ENCODE measurements around the gene CLC. TPM values are rescaled to one million over a fixed set of nuclear protein-coding genes. Genes with fewer than 3 reads are reported as not detected.

The CLC gene
- total RNA-seq, 5 donors from 2014 or later (not counting 1 experiment from before 2014, with no cell fraction given), result 0.72 to 2.8 (median 1.4) TPM; not detected in 1

GRCh38 chr19:39705578-39706188 is 32.1 kb downstream of the CLC start:
- H3K4me1 ChIP-seq (ENCODE audit: control insufficient read depth in 1 of 2, extremely low read depth in 1 of 2, insufficient read depth in 2 of 2, low read length in 2 of 2), result peaks cover 0 to 11% of the 10 kb centered on the region in 2 experiments
- peak overlapping the region in 2 of 3 donors; percentile 32 to 41 for H3K4me3 Mint-ChIP-seq
- no peaks in the 10 kb centered on the region for H3K9me3 ChIP-seq
- peak in 2 of 4 experiments; percentile 53 to 68 for ATAC-seq (replicated peaks in 1 of 4)
- no peaks in the 10 kb centered on the region for H3K36me3 Mint-ChIP-seq
- ChIA-PET CTCF (no interaction called here), POLR2A (interaction anchor here in 1 of 2 donors (0.6 kb wide), 1 partner anchor 297 kb away, joined by 8 read pairs; no protein-coding TSS in a partner anchor)
- peak in 17 of 35 experiments; percentile 2 to 34 (median 21) for DNase-seq
- WGBS (ENCODE audit: insufficient coverage), result 0% methylated on average over 1 of the region's 8 CpGs
- peak overlapping the region; percentile 78 to 89 for H3K27ac Mint-ChIP-seq
- no peak overlapping the region for H3K4me3 ChIP-seq (ENCODE audit: control insufficient read depth in 1 of 2, extremely low read depth in 1 of 2, low read length in 1 of 2)
- H3K27me3 ChIP-seq (replicated peaks in 1 of 2; ENCODE audit: control insufficient read depth in 2 of 2, extremely low read depth in 1 of 2, insufficient read depth in 2 of 2, low read length in 1 of 2), result no peaks in the 10 kb centered on the region
- no peaks in the 10 kb centered on the region for H3K36me3 ChIP-seq (ENCODE audit: control insufficient read depth in 2 of 2, extremely low read depth in 1 of 2, insufficient read depth in 1 of 2, low read length in 1 of 2)
- H3K27me3 Mint-ChIP-seq, result peaks cover 3 to 11% of the 10 kb centered on the region in 2 donors
- peak overlapping the region; percentile 31 for H3K27ac ChIP-seq (ENCODE audit: low read length)
- H3K4me1 Mint-ChIP-seq, result peaks cover 34 to 51% (median 38%) of the 10 kb centered on the region in 3 donors
- no peaks in the 10 kb centered on the region for H3K9me3 Mint-ChIP-seq

- H3K27ac Mint-ChIP-seq, result peak within 1 kb of the TSS; percentile 66 to 78
- Histone ChIP-seq H3K27ac (ENCODE audit: low read length) (no peak within 1 kb of the TSS), H3K4me3 (ENCODE audit: control insufficient read depth in 1 of 2, extremely low read depth in 1 of 2, low read length in 1 of 2) (no peak within 1 kb of the TSS), H3K4me1 (ENCODE audit: control insufficient read depth in 1 of 2, extremely low read depth in 1 of 2, insufficient read depth in 2 of 2, low read length in 2 of 2) (peaks cover 0 to 11% of the 10 kb centered on the region in 2 experiments), H3K27me3 (replicated peaks in 1 of 2; ENCODE audit: control insufficient read depth in 2 of 2, extremely low read depth in 1 of 2, insufficient read depth in 2 of 2, low read length in 1 of 2) (no peaks in the 10 kb centered on the region), H3K36me3 (ENCODE audit: control insufficient read depth in 2 of 2, extremely low read depth in 1 of 2, insufficient read depth in 1 of 2, low read length in 1 of 2) (no peaks in the 10 kb centered on the region), H3K9me3 (no peaks in the 10 kb centered on the region)
- peaks cover 3 to 15% of the 10 kb centered on the region in 2 donors for H3K27me3 Mint-ChIP-seq
- ATAC-seq (replicated peaks in 1 of 4), result no peak
- H3K4me1 Mint-ChIP-seq, result peaks cover 29 to 42% (median 30%) of the 10 kb centered on the region in 3 donors
- DNase-seq, result no peak
- ChIA-PET CTCF (interaction anchor here in 1 of 2 donors (0.6 kb wide), 1 partner anchor 153 kb away, joined by 3 read pairs; no protein-coding TSS in a partner anchor), POLR2A (no interaction called here)
- no peaks in the 10 kb centered on the region for H3K9me3 Mint-ChIP-seq
- WGBS (ENCODE audit: insufficient coverage), result 41% methylated on average over 3 of the region's 6 CpGs
- H3K4me3 Mint-ChIP-seq, result peak within 1 kb of the TSS in 1 of 3 donors; percentile 41
- no peaks in the 10 kb centered on the region for H3K36me3 Mint-ChIP-seq
Observed at GRCh38 chr19:39704181-39705044, 33.4 kb downstream of the CLC start, which contains the start of gene LGALS14. Gene LGALS14 (plus strand): TSS chr19:39704481. CDS start chr19:39704529, 48 bp downstream.

- DNase-seq, result no peak
- Mint-ChIP-seq H3K36me3 (no peaks in the 10 kb centered on the region), H3K27ac (no peak overlapping the region), H3K4me3 (no peak overlapping the region), H3K9me3 (no peaks in the 10 kb centered on the region), H3K27me3 (peaks cover 4 to 38% of the 10 kb centered on the region in 2 donors), H3K4me1 (peaks cover 21 to 28% (median 23%) of the 10 kb centered on the region in 3 donors)
- no peaks in the 10 kb centered on the region for H3K9me3 ChIP-seq
- ChIA-PET POLR2A (no interaction called here), CTCF (no interaction called here)
- no peak for ATAC-seq (replicated peaks in 1 of 4)
- H3K27me3 ChIP-seq (replicated peaks in 1 of 2; ENCODE audit: control insufficient read depth in 2 of 2, extremely low read depth in 1 of 2, insufficient read depth in 2 of 2, low read length in 1 of 2), result no peaks in the 10 kb centered on the region
- H3K4me3 ChIP-seq (ENCODE audit: control insufficient read depth in 1 of 2, extremely low read depth in 1 of 2, low read length in 1 of 2), result no peak overlapping the region
- peaks cover 0 to 7% of the 10 kb centered on the region in 2 experiments for H3K4me1 ChIP-seq (ENCODE audit: control insufficient read depth in 1 of 2, extremely low read depth in 1 of 2, insufficient read depth in 2 of 2, low read length in 2 of 2)
- 83% methylated on average over 2 of the region's 5 CpGs for whole genome bisulfite sequencing (ENCODE audit: insufficient coverage)
- no peak overlapping the region for H3K27ac ChIP-seq (ENCODE audit: low read length)
- H3K36me3 ChIP-seq (ENCODE audit: control insufficient read depth in 2 of 2, extremely low read depth in 1 of 2, insufficient read depth in 1 of 2, low read length in 1 of 2), result no peaks in the 10 kb centered on the region
Observed at GRCh38 chr19:39701291-39701690, 36.5 kb downstream of the CLC start.

- Histone ChIP-seq H3K36me3 (ENCODE audit: control insufficient read depth in 2 of 2, extremely low read depth in 1 of 2, insufficient read depth in 1 of 2, low read length in 1 of 2) (no peaks in the 10 kb centered on the region), H3K27ac (ENCODE audit: low read length) (no peak overlapping the region), H3K4me1 (ENCODE audit: control insufficient read depth in 1 of 2, extremely low read depth in 1 of 2, insufficient read depth in 2 of 2, low read length in 2 of 2) (no peaks in the 10 kb centered on the region), H3K4me3 (ENCODE audit: control insufficient read depth in 1 of 2, extremely low read depth in 1 of 2, low read length in 1 of 2) (no peak overlapping the region), H3K27me3 (replicated peaks in 1 of 2; ENCODE audit: control insufficient read depth in 2 of 2, extremely low read depth in 1 of 2, insufficient read depth in 2 of 2, low read length in 1 of 2) (peaks cover 0 to 11% of the 10 kb centered on the region in 2 experiments), H3K9me3 (no peaks in the 10 kb centered on the region)
- DNase-seq (no peak), ATAC-seq (replicated peaks in 1 of 4) (no peak)
- Mint-ChIP-seq H3K9me3 (no peaks in the 10 kb centered on the region), H3K36me3 (no peaks in the 10 kb centered on the region), H3K27me3 (peaks cover 8 to 50% of the 10 kb centered on the region in 2 donors), H3K4me1 (peaks cover 0 to 5% (median 0%) of the 10 kb centered on the region in 3 donors), H3K4me3 (no peak overlapping the region), H3K27ac (no peak overlapping the region)
- CTCF ChIA-PET, result interaction anchor here in 1 of 2 donors (0.6 kb wide), 1 partner anchor 1132 kb away, joined by 3 read pairs; no protein-coding TSS in a partner anchor
- POLR2A ChIA-PET, result no interaction called here
Observed at GRCh38 chr19:39698535-39698934, 39.3 kb downstream of the CLC start.

GRCh38 chr19:39696387-39696786 is 41.4 kb downstream of the CLC start:
- ChIA-PET POLR2A (no interaction called here), CTCF (no interaction called here)
- Histone ChIP-seq H3K9me3 (no peaks in the 10 kb centered on the region), H3K27me3 (replicated peaks in 1 of 2; ENCODE audit: control insufficient read depth in 2 of 2, extremely low read depth in 1 of 2, insufficient read depth in 2 of 2, low read length in 1 of 2) (peaks cover 0 to 16% of the 10 kb centered on the region in 2 experiments), H3K27ac (ENCODE audit: low read length) (no peak overlapping the region), H3K4me1 (ENCODE audit: control insufficient read depth in 1 of 2, extremely low read depth in 1 of 2, insufficient read depth in 2 of 2, low read length in 2 of 2) (no peaks in the 10 kb centered on the region), H3K4me3 (ENCODE audit: control insufficient read depth in 1 of 2, extremely low read depth in 1 of 2, low read length in 1 of 2) (no peak overlapping the region), H3K36me3 (ENCODE audit: control insufficient read depth in 2 of 2, extremely low read depth in 1 of 2, insufficient read depth in 1 of 2, low read length in 1 of 2) (no peaks in the 10 kb centered on the region)
- Mint-ChIP-seq H3K27ac (no peak overlapping the region), H3K4me3 (no peak overlapping the region), H3K27me3 (peaks cover 8 to 48% of the 10 kb centered on the region in 2 donors), H3K9me3 (no peaks in the 10 kb centered on the region), H3K36me3 (no peaks in the 10 kb centered on the region), H3K4me1 (peaks cover 0 to 5% (median 0%) of the 10 kb centered on the region in 3 donors)
- 100% methylated on average over 1 of the region's 2 CpGs for WGBS (ENCODE audit: insufficient coverage)
- DNase-seq, result no peak
- ATAC-seq (replicated peaks in 1 of 4), result no peak

GRCh38 chr19:39695759-39696158 is 42.1 kb downstream of the CLC start:
- ATAC-seq (replicated peaks in 1 of 4), result no peak
- H3K9me3 Mint-ChIP-seq, result no peaks in the 10 kb centered on the region
- Histone ChIP-seq H3K27me3 (replicated peaks in 1 of 2; ENCODE audit: control insufficient read depth in 2 of 2, extremely low read depth in 1 of 2, insufficient read depth in 2 of 2, low read length in 1 of 2) (peaks cover 0 to 16% of the 10 kb centered on the region in 2 experiments), H3K27ac (ENCODE audit: low read length) (no peak overlapping the region), H3K36me3 (ENCODE audit: control insufficient read depth in 2 of 2, extremely low read depth in 1 of 2, insufficient read depth in 1 of 2, low read length in 1 of 2) (no peaks in the 10 kb centered on the region), H3K9me3 (no peaks in the 10 kb centered on the region), H3K4me3 (ENCODE audit: control insufficient read depth in 1 of 2, extremely low read depth in 1 of 2, low read length in 1 of 2) (no peak overlapping the region), H3K4me1 (ENCODE audit: control insufficient read depth in 1 of 2, extremely low read depth in 1 of 2, insufficient read depth in 2 of 2, low read length in 2 of 2) (no peaks in the 10 kb centered on the region)
- H3K27me3 Mint-ChIP-seq, result peaks cover 8 to 48% of the 10 kb centered on the region in 2 donors
- POLR2A ChIA-PET, result no interaction called here
- H3K4me1 Mint-ChIP-seq, result peaks cover 0 to 5% (median 0%) of the 10 kb centered on the region in 3 donors
- no peak for DNase-seq
- H3K36me3 Mint-ChIP-seq, result no peaks in the 10 kb centered on the region
- H3K27ac Mint-ChIP-seq, result no peak overlapping the region
- 33% methylated on average over 1 of the region's 2 CpGs for WGBS (ENCODE audit: insufficient coverage)
- CTCF ChIA-PET, result no interaction called here
- H3K4me3 Mint-ChIP-seq, result no peak overlapping the region

All from T-cell (primary cell).